ENCODE data around the gene ARL15.

Gene ARL15

DNA sequence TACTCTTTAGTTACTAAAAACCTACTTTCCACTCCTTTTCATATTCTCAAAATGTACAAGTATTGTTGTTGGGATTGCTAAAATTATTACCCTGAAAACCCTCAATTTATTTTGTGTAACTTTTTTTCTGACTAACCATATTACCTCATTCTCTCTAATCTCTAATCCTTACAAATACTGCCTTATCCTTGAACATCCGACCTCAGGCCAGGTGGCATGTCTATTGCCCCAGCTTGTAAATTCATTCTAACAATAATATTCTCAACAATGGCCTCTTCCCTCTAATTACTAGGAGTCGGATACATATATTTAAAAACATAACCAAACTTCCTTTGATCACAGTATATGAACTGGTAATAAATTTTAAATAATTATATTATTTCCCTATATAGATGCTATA, 25.8 kb downstream of the ARL15 start:
- no CpG with 5 or more reads among the region's 2 CpGs for WGBS (ENCODE audit: extremely low coverage, insufficient coverage, insufficient read length)
- no peak overlapping the region for H4K91ac ChIP-seq (ENCODE audit: low read depth, low read length)
- no peak overlapping the region for H4K8ac ChIP-seq (ENCODE audit: low read depth, low read length)

DNA sequence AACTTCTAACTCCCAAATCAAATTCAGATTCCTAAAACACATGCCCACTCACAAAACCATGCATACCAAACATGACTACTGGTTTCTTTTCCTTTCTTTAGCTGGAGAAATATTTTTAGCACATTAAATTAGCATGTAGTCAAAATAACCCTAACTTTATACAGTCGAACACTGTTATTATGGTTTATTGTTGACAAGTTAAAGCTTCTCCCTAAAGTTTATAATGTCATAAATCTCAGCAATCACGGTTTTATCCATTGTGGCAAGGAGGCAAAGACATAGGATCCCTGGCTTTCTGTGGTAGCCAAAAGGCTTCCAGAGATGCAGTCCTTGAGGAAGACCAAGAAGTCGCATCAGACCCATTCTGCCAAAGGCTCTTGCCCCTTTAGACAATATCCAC, 27.5 kb downstream of the ARL15 start:
- H2AK5ac ChIP-seq (ENCODE audit: low read length): no peak overlapping the region
- H3K23ac ChIP-seq (ENCODE audit: low read length): no peak overlapping the region
- DNase-seq: no peak
- H4K8ac ChIP-seq (ENCODE audit: low read depth, low read length): no peak overlapping the region
- no peak overlapping the region for H2AFZ ChIP-seq (ENCODE audit: insufficient read depth, low read length, poor library complexity)
- no peaks in the 10 kb centered on the region for H3K27me3 ChIP-seq (ENCODE audit: insufficient read depth, low read length)
- no peak overlapping the region for H2BK120ac ChIP-seq (ENCODE audit: insufficient read depth, low read length, poor library complexity)
- no peak overlapping the region for H3K4me3 ChIP-seq (ENCODE audit: low read depth, low read length)
- no CpG with 5 or more reads among the region's 3 CpGs for WGBS (ENCODE audit: extremely low coverage, insufficient coverage, insufficient read length)
- peak overlapping the region; percentile 83 for H3K4ac ChIP-seq (ENCODE audit: low read depth, low read length)
- H3K14ac ChIP-seq (ENCODE audit: low read length): no peak overlapping the region
- no peak overlapping the region for H3K4me2 ChIP-seq (ENCODE audit: low read length)
- H4K91ac ChIP-seq (ENCODE audit: low read depth, low read length): no peak overlapping the region
- H3K79me2 ChIP-seq (ENCODE audit: control insufficient read depth, insufficient read depth, low read length, poor library complexity): peaks cover 2% of the 10 kb centered on the region
- no peak overlapping the region for H4K12ac ChIP-seq (ENCODE audit: low read depth, low read length)
- peak overlapping the region; percentile 84 for H2BK12ac ChIP-seq (ENCODE audit: low read length)
- no peak overlapping the region for H3K9ac ChIP-seq (ENCODE audit: low read length)
- no peak overlapping the region for H3K27ac ChIP-seq (ENCODE audit: low read depth, low read length)
- no peak overlapping the region for H3K18ac ChIP-seq (ENCODE audit: low read length)
- H3K36me3 ChIP-seq (ENCODE audit: control insufficient read depth in 1 of 2, insufficient read depth in 2 of 2, low read length in 2 of 2): peaks cover 2 to 3% of the 10 kb centered on the region in 2 experiments
- H3K9me3 ChIP-seq (ENCODE audit: insufficient read depth, low read depth, low read length): peaks cover 1% of the 10 kb centered on the region
- H3K4me1 ChIP-seq (ENCODE audit: control insufficient read depth in 1 of 2, insufficient read depth in 2 of 2, low read length in 2 of 2): peaks cover 0 to 5% of the 10 kb centered on the region in 2 experiments
- H3K79me1 ChIP-seq (ENCODE audit: low read length): peaks cover 2% of the 10 kb centered on the region
- no peak overlapping the region for H2BK5ac ChIP-seq (ENCODE audit: low read depth, low read length, poor library complexity)

More for the DNA sequence above, 25.8 kb downstream of the ARL15 start:
- no peak for DNase-seq
- H3K79me1 ChIP-seq (ENCODE audit: low read length): peaks cover 2% of the 10 kb centered on the region
- no peak overlapping the region for H3K9ac ChIP-seq (ENCODE audit: low read length)
- no peak overlapping the region for H4K12ac ChIP-seq (ENCODE audit: low read depth, low read length)
- H2AK5ac ChIP-seq (ENCODE audit: low read length): no peak overlapping the region
- no peak overlapping the region for H3K14ac ChIP-seq (ENCODE audit: low read length)
- peaks cover 2% of the 10 kb centered on the region for H3K79me2 ChIP-seq (ENCODE audit: control insufficient read depth, insufficient read depth, low read length, poor library complexity)
- peaks cover 1% of the 10 kb centered on the region for H3K9me3 ChIP-seq (ENCODE audit: insufficient read depth, low read depth, low read length)
- H3K27me3 ChIP-seq (ENCODE audit: insufficient read depth, low read length): no peaks in the 10 kb centered on the region
- H2BK120ac ChIP-seq (ENCODE audit: insufficient read depth, low read length, poor library complexity): no peak overlapping the region
- no peak overlapping the region for H3K4me3 ChIP-seq (ENCODE audit: low read depth, low read length)
- peaks cover 0 to 2% of the 10 kb centered on the region in 2 experiments for H3K4me1 ChIP-seq (ENCODE audit: control insufficient read depth in 1 of 2, insufficient read depth in 2 of 2, low read length in 2 of 2)
- H3K4me2 ChIP-seq (ENCODE audit: low read length): no peak overlapping the region
- H3K27ac ChIP-seq (ENCODE audit: low read depth, low read length): no peak overlapping the region
- H3K23ac ChIP-seq (ENCODE audit: low read length): no peak overlapping the region
- H3K4ac ChIP-seq (ENCODE audit: low read depth, low read length): no peak overlapping the region
- H2BK5ac ChIP-seq (ENCODE audit: low read depth, low read length, poor library complexity): no peak overlapping the region
- no peak overlapping the region for H2AFZ ChIP-seq (ENCODE audit: insufficient read depth, low read length, poor library complexity)
- no peak overlapping the region for H2BK12ac ChIP-seq (ENCODE audit: low read length)
- H3K36me3 ChIP-seq (ENCODE audit: control insufficient read depth in 1 of 2, insufficient read depth in 2 of 2, low read length in 2 of 2): peaks cover 2 to 3% of the 10 kb centered on the region in 2 experiments
- H3K18ac ChIP-seq (ENCODE audit: low read length): no peak overlapping the region

GRCh38 chr5:54281960-54282692, 28.2 kb downstream of the ARL15 start:
- no peak overlapping the region for H2BK120ac ChIP-seq (ENCODE audit: insufficient read depth, low read length, poor library complexity)
- no peak overlapping the region for H3K4me3 ChIP-seq (ENCODE audit: low read depth, low read length)
- H3K4me2 ChIP-seq (ENCODE audit: low read length): no peak overlapping the region
- no peak overlapping the region for H4K91ac ChIP-seq (ENCODE audit: low read depth, low read length)
- DNase-seq: no peak
- peaks cover 2% of the 10 kb centered on the region for H3K79me1 ChIP-seq (ENCODE audit: low read length)
- no peak overlapping the region for H2BK5ac ChIP-seq (ENCODE audit: low read depth, low read length, poor library complexity)
- H3K23ac ChIP-seq (ENCODE audit: low read length): no peak overlapping the region
- H2BK12ac ChIP-seq (ENCODE audit: low read length): no peak overlapping the region
- no peak overlapping the region for H4K12ac ChIP-seq (ENCODE audit: low read depth, low read length)
- H3K79me2 ChIP-seq (ENCODE audit: control insufficient read depth, insufficient read depth, low read length, poor library complexity): peaks cover 2% of the 10 kb centered on the region
- H3K4me1 ChIP-seq (ENCODE audit: control insufficient read depth in 1 of 2, insufficient read depth in 2 of 2, low read length in 2 of 2): peaks cover 0 to 7% of the 10 kb centered on the region in 2 experiments
- no peak overlapping the region for H3K9ac ChIP-seq (ENCODE audit: low read length)
- H4K8ac ChIP-seq (ENCODE audit: low read depth, low read length): no peak overlapping the region
- no peaks in the 10 kb centered on the region for H3K27me3 ChIP-seq (ENCODE audit: insufficient read depth, low read length)
- H2AK5ac ChIP-seq (ENCODE audit: low read length): no peak overlapping the region
- WGBS (ENCODE audit: extremely low coverage, insufficient coverage, insufficient read length): no CpG with 5 or more reads among the region's 3 CpGs
- H3K9me3 ChIP-seq (ENCODE audit: insufficient read depth, low read depth, low read length): peaks cover 1% of the 10 kb centered on the region
- no peak overlapping the region for H2AFZ ChIP-seq (ENCODE audit: insufficient read depth, low read length, poor library complexity)
- H3K36me3 ChIP-seq (ENCODE audit: control insufficient read depth in 1 of 2, insufficient read depth in 2 of 2, low read length in 2 of 2): peaks cover 2 to 3% of the 10 kb centered on the region in 2 experiments
- no peak overlapping the region for H3K18ac ChIP-seq (ENCODE audit: low read length)
- H3K27ac ChIP-seq (ENCODE audit: low read depth, low read length): no peak overlapping the region
- H3K4ac ChIP-seq (ENCODE audit: low read depth, low read length): no peak overlapping the region
- H3K14ac ChIP-seq (ENCODE audit: low read length): no peak overlapping the region

DNA sequence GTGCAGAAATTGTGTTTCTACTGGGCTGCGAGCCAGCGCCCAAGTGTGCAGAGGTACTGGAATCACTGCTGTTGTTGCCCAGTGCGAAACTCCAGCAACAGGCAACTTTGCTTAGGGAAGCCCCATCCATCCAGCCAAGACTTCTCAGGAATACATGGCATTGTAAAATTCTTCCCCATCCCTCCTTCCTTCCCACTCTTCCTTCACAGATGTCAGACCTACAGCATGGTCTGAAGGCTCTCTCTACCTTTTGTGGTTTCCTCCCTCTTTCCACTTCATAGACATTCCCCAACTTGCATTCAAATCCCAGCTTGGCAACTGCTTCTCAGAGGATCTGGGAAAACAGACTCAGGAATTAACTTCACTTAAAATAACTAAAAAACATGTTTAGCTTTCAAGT, 30.4 kb downstream of the ARL15 start:
- Histone ChIP-seq H3K14ac (ENCODE audit: low read length) (no peak overlapping the region), H2BK120ac (ENCODE audit: insufficient read depth, low read length, poor library complexity) (no peak overlapping the region), H3K4me1 (ENCODE audit: control insufficient read depth in 1 of 2, insufficient read depth in 2 of 2, low read length in 2 of 2) (peaks cover 0 to 5% of the 10 kb centered on the region in 2 experiments), H2BK5ac (ENCODE audit: low read depth, low read length, poor library complexity) (no peak overlapping the region), H3K4ac (ENCODE audit: low read depth, low read length) (peak overlapping the region; percentile 71), H4K91ac (ENCODE audit: low read depth, low read length) (no peak overlapping the region), H3K27me3 (ENCODE audit: insufficient read depth, low read length) (no peaks in the 10 kb centered on the region), H3K27ac (ENCODE audit: low read depth, low read length) (no peak overlapping the region), H3K4me3 (ENCODE audit: low read depth, low read length) (peak overlapping the region; percentile 55), H3K79me1 (ENCODE audit: low read length) (no peaks in the 10 kb centered on the region), H3K23ac (ENCODE audit: low read length) (no peak overlapping the region), H2BK12ac (ENCODE audit: low read length) (peak overlapping the region; percentile 13), H3K4me2 (ENCODE audit: low read length) (no peak overlapping the region), H3K9me3 (ENCODE audit: insufficient read depth, low read depth, low read length) (no peaks in the 10 kb centered on the region), H3K18ac (ENCODE audit: low read length) (no peak overlapping the region), H4K8ac (ENCODE audit: low read depth, low read length) (no peak overlapping the region), H3K79me2 (ENCODE audit: control insufficient read depth, insufficient read depth, low read length, poor library complexity) (peaks cover 2% of the 10 kb centered on the region), H2AK5ac (ENCODE audit: low read length) (no peak overlapping the region), H4K12ac (ENCODE audit: low read depth, low read length) (no peak overlapping the region), H2AFZ (ENCODE audit: insufficient read depth, low read length, poor library complexity) (no peak overlapping the region), H3K36me3 (ENCODE audit: control insufficient read depth in 1 of 2, insufficient read depth in 2 of 2, low read length in 2 of 2) (peaks cover 2 to 3% of the 10 kb centered on the region in 2 experiments), H3K9ac (ENCODE audit: low read length) (no peak overlapping the region)
- DNase-seq: no peak
- no CpG with 5 or more reads among the region's 3 CpGs for WGBS (ENCODE audit: extremely low coverage, insufficient coverage, insufficient read length)

Measured in trophoblast cell (in vitro differentiated cells and primary cell).